ENCODE data around the gene IGHMBP2. TPM values are rescaled to one million over a fixed set of nuclear protein-coding genes. Genes with fewer than 3 reads are reported as not detected.
A peak's percentile ranks its signal among the peaks of the same experiment; 100 is the strongest.

IGHMBP2 gene
- polyA plus RNA-seq, 1 donor: 19.9 TPM

GRCh38 chr11:68925611-68926010, 21.9 kb downstream of the IGHMBP2 start:
- no peaks in the 10 kb centered on the region for H3K27me3 ChIP-seq (ENCODE audit: control insufficient read depth, insufficient read depth, low read length)

GRCh38 chr11:68927280-68928135, 23.8 kb downstream of the IGHMBP2 start:
- WGBS (ENCODE audit: insufficient coverage, low lambda C conversion rate): 100% methylated on average over 1 of the region's 12 CpGs
- Histone ChIP-seq H3K9me3 (ENCODE audit: control insufficient read depth, low read depth, low read length) (peaks cover 21% of the 10 kb centered on the region), H3K4me3 (ENCODE audit: low read length) (no peak overlapping the region), H3K4me1 (ENCODE audit: control insufficient read depth, insufficient read depth, low read length) (no peaks in the 10 kb centered on the region), H3K27me3 (ENCODE audit: control insufficient read depth, insufficient read depth, low read length) (no peaks in the 10 kb centered on the region), H3K36me3 (ENCODE audit: control insufficient read depth, insufficient read depth, low read length) (peaks cover 84% of the 10 kb centered on the region), H3K27ac (ENCODE audit: low read length) (peak overlapping the region; percentile 30)
- peak in 1 of 2 donors; percentile 21 for DNase-seq

More at GRCh38 chr11:68925611-68926010, 21.9 kb downstream of the IGHMBP2 start:
- Histone ChIP-seq H3K36me3 (ENCODE audit: control insufficient read depth, insufficient read depth, low read length) (peaks cover 89% of the 10 kb centered on the region), H3K9me3 (ENCODE audit: control insufficient read depth, low read depth, low read length) (peaks cover 21% of the 10 kb centered on the region), H3K4me3 (ENCODE audit: low read length) (no peak overlapping the region), H3K4me1 (ENCODE audit: control insufficient read depth, insufficient read depth, low read length) (no peaks in the 10 kb centered on the region), H3K27ac (ENCODE audit: low read length) (no peak overlapping the region)
- peak in 1 of 2 donors; percentile 16 for DNase-seq
- 89% methylated on average over 1 of the region's 3 CpGs for WGBS (ENCODE audit: insufficient coverage, low lambda C conversion rate)

- no peak for DNase-seq
- Histone ChIP-seq H3K27ac (ENCODE audit: low read length) (peak overlapping the region; percentile 30), H3K27me3 (ENCODE audit: control insufficient read depth, insufficient read depth, low read length) (no peaks in the 10 kb centered on the region), H3K4me1 (ENCODE audit: control insufficient read depth, insufficient read depth, low read length) (no peaks in the 10 kb centered on the region), H3K36me3 (ENCODE audit: control insufficient read depth, insufficient read depth, low read length) (peaks cover 86% of the 10 kb centered on the region), H3K9me3 (ENCODE audit: control insufficient read depth, low read depth, low read length) (peaks cover 21% of the 10 kb centered on the region), H3K4me3 (ENCODE audit: low read length) (no peak overlapping the region)
- no CpG with 5 or more reads among the region's 6 CpGs for WGBS (ENCODE audit: insufficient coverage, low lambda C conversion rate)
These were observed 24.6 kb downstream of the IGHMBP2 start for GRCh38 chr11:68928136-68928880.

GRCh38 chr11:68929135-68929534, 25.4 kb downstream of the IGHMBP2 start:
- H3K27me3 ChIP-seq (ENCODE audit: control insufficient read depth, insufficient read depth, low read length): no peaks in the 10 kb centered on the region
- H3K4me1 ChIP-seq (ENCODE audit: control insufficient read depth, insufficient read depth, low read length): no peaks in the 10 kb centered on the region
- H3K36me3 ChIP-seq (ENCODE audit: control insufficient read depth, insufficient read depth, low read length): peaks cover 86% of the 10 kb centered on the region

GRCh38 chr11:68929706-68930570, 26.2 kb downstream of the IGHMBP2 start:
- Histone ChIP-seq H3K27me3 (ENCODE audit: control insufficient read depth, insufficient read depth, low read length) (no peaks in the 10 kb centered on the region), H3K36me3 (ENCODE audit: control insufficient read depth, insufficient read depth, low read length) (peaks cover 87% of the 10 kb centered on the region), H3K9me3 (ENCODE audit: control insufficient read depth, low read depth, low read length) (peaks cover 17% of the 10 kb centered on the region), H3K27ac (ENCODE audit: low read length) (no peak overlapping the region), H3K4me3 (ENCODE audit: low read length) (no peak overlapping the region), H3K4me1 (ENCODE audit: control insufficient read depth, insufficient read depth, low read length) (no peaks in the 10 kb centered on the region)
- WGBS (ENCODE audit: insufficient coverage, low lambda C conversion rate): 94% methylated on average over 7 of the region's 20 CpGs
- no peak for DNase-seq

More at GRCh38 chr11:68929135-68929534, 25.4 kb downstream of the IGHMBP2 start:
- Histone ChIP-seq H3K4me3 (ENCODE audit: low read length) (no peak overlapping the region), H3K9me3 (ENCODE audit: control insufficient read depth, low read depth, low read length) (peaks cover 21% of the 10 kb centered on the region), H3K27ac (ENCODE audit: low read length) (no peak overlapping the region)
- DNase-seq: no peak
- WGBS (ENCODE audit: insufficient coverage, low lambda C conversion rate): no CpG with 5 or more reads among the region's 20 CpGs

- no peaks in the 10 kb centered on the region for H3K27me3 ChIP-seq (ENCODE audit: control insufficient read depth, insufficient read depth, low read length)
- H3K27ac ChIP-seq (ENCODE audit: low read length): no peak overlapping the region
- no peaks in the 10 kb centered on the region for H3K4me1 ChIP-seq (ENCODE audit: control insufficient read depth, insufficient read depth, low read length)
- H3K4me3 ChIP-seq (ENCODE audit: low read length): no peak overlapping the region
- no peak for DNase-seq
- 100% methylated on average over 2 of the region's 21 CpGs for WGBS (ENCODE audit: insufficient coverage, low lambda C conversion rate)
- peaks cover 90% of the 10 kb centered on the region for H3K36me3 ChIP-seq (ENCODE audit: control insufficient read depth, insufficient read depth, low read length)
- H3K9me3 ChIP-seq (ENCODE audit: control insufficient read depth, low read depth, low read length): peaks cover 7% of the 10 kb centered on the region
These were observed 27.5 kb downstream of the IGHMBP2 start for GRCh38 chr11:68930991-68931855.

GRCh38 chr11:68931911-68932310, 28.2 kb downstream of the IGHMBP2 start:
- no peak for DNase-seq
- no peaks in the 10 kb centered on the region for H3K9me3 ChIP-seq (ENCODE audit: control insufficient read depth, low read depth, low read length)
- H3K27me3 ChIP-seq (ENCODE audit: control insufficient read depth, insufficient read depth, low read length): no peaks in the 10 kb centered on the region
- H3K36me3 ChIP-seq (ENCODE audit: control insufficient read depth, insufficient read depth, low read length): peaks cover 90% of the 10 kb centered on the region
- WGBS (ENCODE audit: insufficient coverage, low lambda C conversion rate): 89% methylated on average over 7 of the region's 17 CpGs
- H3K4me1 ChIP-seq (ENCODE audit: control insufficient read depth, insufficient read depth, low read length): no peaks in the 10 kb centered on the region
- H3K4me3 ChIP-seq (ENCODE audit: low read length): no peak overlapping the region
- H3K27ac ChIP-seq (ENCODE audit: low read length): no peak overlapping the region

- no peaks in the 10 kb centered on the region for H3K9me3 ChIP-seq (ENCODE audit: control insufficient read depth, low read depth, low read length)
- no peak for DNase-seq
- no peaks in the 10 kb centered on the region for H3K27me3 ChIP-seq (ENCODE audit: control insufficient read depth, insufficient read depth, low read length)
- peaks cover 90% of the 10 kb centered on the region for H3K36me3 ChIP-seq (ENCODE audit: control insufficient read depth, insufficient read depth, low read length)
- H3K4me3 ChIP-seq (ENCODE audit: low read length): no peak overlapping the region
- H3K4me1 ChIP-seq (ENCODE audit: control insufficient read depth, insufficient read depth, low read length): no peaks in the 10 kb centered on the region
- no peak overlapping the region for H3K27ac ChIP-seq (ENCODE audit: low read length)
- no CpG with 5 or more reads among the region's 7 CpGs for WGBS (ENCODE audit: insufficient coverage, low lambda C conversion rate)
These were observed 28.7 kb downstream of the IGHMBP2 start for GRCh38 chr11:68932358-68932757.

GRCh38 chr11:68932933-68933577, 29.4 kb downstream of the IGHMBP2 start:
- Histone ChIP-seq H3K4me1 (ENCODE audit: control insufficient read depth, insufficient read depth, low read length) (no peaks in the 10 kb centered on the region), H3K36me3 (ENCODE audit: control insufficient read depth, insufficient read depth, low read length) (peaks cover 90% of the 10 kb centered on the region), H3K27ac (ENCODE audit: low read length) (no peak overlapping the region), H3K27me3 (ENCODE audit: control insufficient read depth, insufficient read depth, low read length) (no peaks in the 10 kb centered on the region), H3K9me3 (ENCODE audit: control insufficient read depth, low read depth, low read length) (no peaks in the 10 kb centered on the region), H3K4me3 (ENCODE audit: low read length) (no peak overlapping the region)
- 97% methylated on average over 6 of the region's 24 CpGs for WGBS (ENCODE audit: insufficient coverage, low lambda C conversion rate)
- DNase-seq: no peak
